Mucosa of descending colon (tissue), 3 donors: ENCODE measurements around the gene VOPP1. TPM values are rescaled to one million over a fixed set of nuclear protein-coding genes. Genes with fewer than 3 reads are reported as not detected.

Experiments
- ATAC-seq: fragments of 200-7000 bp; cut with Tn5 transposase; one replicate; pipeline ENCODE4 v1.9.1; 2020; ENCODE audit warnings: mild to moderate bottlenecking, moderate library complexity
- DNase-seq, 3 donors: peaks; one replicate each; pipeline ENCODE4 v3.0.0-alpha.2; 2020
- H3K36me3 ChIP-seq: fragments of 200-600 bp; one replicate; pipeline ENCODE4 v1.8.0; 2021; ENCODE audit warnings: low read depth, mild to moderate bottlenecking
- H3K4me1 ChIP-seq: fragments of 200-600 bp; one replicate; pipeline ENCODE4 v1.8.0; 2021; ENCODE audit warnings: low read depth, mild to moderate bottlenecking
- H3K4me3 ChIP-seq: fragments of 200-600 bp; one replicate; pipeline ENCODE4 v1.8.0; 2021; ENCODE audit warnings: mild to moderate bottlenecking
- H3K9me3 ChIP-seq: fragments of 200-600 bp; one replicate; pipeline ENCODE4 v1.8.0; 2021; ENCODE audit warnings: mild to moderate bottlenecking
- intact Hi-C, 2 donors: fragments of 100-400 bp; cut with DNase I in 1 of 2; cut with micrococcal nuclease in 1 of 2; formaldehyde crosslinking; loops; one replicate each; pipeline versions ENCODE4 v1.11.0 to v1.11.1; 2022; cut with DNase I, micrococcal nuclease
- total RNA-seq, 3 donors: library from RNA; stranded (reverse); fragmentation: NEBNext Ultra II Directional in 2 of 3; extraction: Animal tissue kit (Norgen Biotek cat#: 25700) in 2 of 3; gene quantifications; one replicate each; pipeline versions ENCODE4 v1.2.1 to v1.2.4, GENCODE V29; 2021 to 2023
- TF ChIP-seq, protein P1 (sequence below): fragments of 200-600 bp; IDR thresholded peaks from one replicate; pipeline ENCODE4 v1.8.0; 2022; ENCODE audit warnings: antibody characterized with exemption, mild to moderate bottlenecking
- donor health status: DM: no; HTN: no; CAD: no; lungs with moderate emphysema.
- donor health status: DM: no; HTN: no; CAD: no.
- donor health status: DM: no; HTN: yes; CAD: no.

VOPP1 gene
- total RNA-seq, 3 donors from 2014 or later = 57.8 to 83.5 (median 75.2) TPM

DNA sequence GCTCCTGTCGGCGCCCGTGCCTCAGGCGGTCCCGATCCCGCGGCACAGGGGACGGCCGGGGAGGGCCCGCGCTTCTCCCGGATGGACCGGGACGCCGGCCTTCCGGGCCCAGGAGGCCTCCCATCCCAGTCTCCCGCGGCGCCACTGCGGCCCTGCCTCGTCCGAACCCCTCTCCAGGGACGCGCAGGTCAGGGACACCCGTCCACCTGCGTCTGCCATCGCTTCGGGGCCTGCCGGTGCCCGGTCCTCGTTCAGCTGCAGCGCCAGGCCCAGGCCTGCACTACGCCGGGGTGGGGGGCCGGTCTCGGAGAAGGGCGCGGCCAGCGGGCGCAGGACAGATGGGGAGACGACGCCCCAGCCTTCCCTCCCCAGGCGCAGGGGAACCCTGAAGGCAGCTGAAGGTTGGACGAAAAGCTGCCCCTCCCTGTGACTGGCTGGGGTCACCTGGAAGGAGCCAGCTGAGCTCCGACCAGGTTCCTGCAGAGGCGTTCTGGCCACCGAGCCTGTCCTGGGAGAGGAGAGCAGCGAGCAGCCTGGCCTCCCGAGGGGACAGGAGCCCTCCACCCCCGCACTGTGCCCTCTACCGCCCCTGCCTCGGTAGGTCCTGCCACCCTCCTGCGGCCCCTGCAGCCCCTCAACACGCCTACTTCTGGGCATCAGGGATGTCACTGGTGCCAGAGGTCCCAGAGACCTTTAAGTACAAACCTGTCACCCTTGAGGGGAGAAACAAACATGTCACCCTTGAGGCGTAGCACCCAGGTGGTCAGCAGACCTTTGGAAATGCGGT, 122.9 kb downstream of the VOPP1 start:
- H3K9me3 ChIP-seq = no peaks in the 10 kb centered on the region
- TF ChIP-seq, protein P1, sequence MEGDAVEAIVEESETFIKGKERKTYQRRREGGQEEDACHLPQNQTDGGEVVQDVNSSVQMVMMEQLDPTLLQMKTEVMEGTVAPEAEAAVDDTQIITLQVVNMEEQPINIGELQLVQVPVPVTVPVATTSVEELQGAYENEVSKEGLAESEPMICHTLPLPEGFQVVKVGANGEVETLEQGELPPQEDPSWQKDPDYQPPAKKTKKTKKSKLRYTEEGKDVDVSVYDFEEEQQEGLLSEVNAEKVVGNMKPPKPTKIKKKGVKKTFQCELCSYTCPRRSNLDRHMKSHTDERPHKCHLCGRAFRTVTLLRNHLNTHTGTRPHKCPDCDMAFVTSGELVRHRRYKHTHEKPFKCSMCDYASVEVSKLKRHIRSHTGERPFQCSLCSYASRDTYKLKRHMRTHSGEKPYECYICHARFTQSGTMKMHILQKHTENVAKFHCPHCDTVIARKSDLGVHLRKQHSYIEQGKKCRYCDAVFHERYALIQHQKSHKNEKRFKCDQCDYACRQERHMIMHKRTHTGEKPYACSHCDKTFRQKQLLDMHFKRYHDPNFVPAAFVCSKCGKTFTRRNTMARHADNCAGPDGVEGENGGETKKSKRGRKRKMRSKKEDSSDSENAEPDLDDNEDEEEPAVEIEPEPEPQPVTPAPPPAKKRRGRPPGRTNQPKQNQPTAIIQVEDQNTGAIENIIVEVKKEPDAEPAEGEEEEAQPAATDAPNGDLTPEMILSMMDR = no peak
- intact Hi-C loops = no loop called here

GRCh38 chr7:55448526-55448925, 123.8 kb downstream of the VOPP1 start:
- intact Hi-C loops = no loop called here
- no peak for ATAC-seq
- TF ChIP-seq, protein P1 = no peak

More for the DNA sequence above, 122.9 kb downstream of the VOPP1 start:
- no peak for ATAC-seq
- no peak overlapping the region for H3K4me3 ChIP-seq
- no peak for DNase-seq
- no peaks in the 10 kb centered on the region for H3K36me3 ChIP-seq
- no peaks in the 10 kb centered on the region for H3K4me1 ChIP-seq

GRCh38 chr7:55444786-55445185, 127.5 kb downstream of the VOPP1 start:
- DNase-seq (no peak), ATAC-seq (no peak)
- intact Hi-C loops = no loop called here
- H3K9me3 ChIP-seq = no peaks in the 10 kb centered on the region
- no peaks in the 10 kb centered on the region for H3K36me3 ChIP-seq
- H3K4me1 ChIP-seq = no peaks in the 10 kb centered on the region
- TF ChIP-seq, protein P1 = no peak
- H3K4me3 ChIP-seq = no peak overlapping the region

More at GRCh38 chr7:55448526-55448925, 123.8 kb downstream of the VOPP1 start:
- Histone ChIP-seq H3K9me3 (no peaks in the 10 kb centered on the region), H3K4me1 (no peaks in the 10 kb centered on the region), H3K36me3 (no peaks in the 10 kb centered on the region), H3K4me3 (no peak overlapping the region)
- no peak for DNase-seq

DNA sequence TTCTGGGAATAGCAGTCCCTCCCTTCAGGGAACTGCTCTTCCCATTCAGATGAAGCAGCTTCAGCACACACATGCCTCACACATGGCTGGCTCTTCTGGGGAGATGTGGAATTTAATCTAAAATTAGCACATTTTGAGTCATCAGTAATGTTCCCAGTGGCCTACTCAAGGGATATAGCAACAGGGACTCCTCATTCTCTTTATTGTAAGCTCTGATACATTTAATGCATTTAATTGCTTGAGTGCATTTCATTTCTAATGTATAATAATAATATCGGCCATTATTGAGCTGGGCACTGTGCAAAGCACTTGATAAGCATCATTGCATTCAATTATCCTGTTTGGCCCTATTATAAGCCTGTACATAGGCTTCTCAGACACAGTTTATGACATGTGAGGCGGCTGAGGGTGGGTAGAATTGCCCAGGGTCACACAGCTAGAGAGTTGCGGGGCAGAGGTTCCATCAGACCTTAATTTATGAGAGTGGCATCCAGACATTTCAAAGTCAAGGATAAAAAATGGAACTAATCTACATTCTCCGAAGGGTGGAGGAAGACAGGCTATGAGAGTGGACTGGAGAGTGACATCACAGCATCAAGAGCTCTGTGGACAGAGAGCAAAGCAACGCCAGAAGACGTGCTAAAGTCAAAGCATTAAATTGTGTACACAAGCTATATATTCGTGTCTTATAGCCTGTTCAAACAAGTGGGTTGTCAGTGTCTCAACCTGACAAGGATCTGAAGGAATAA, 130.4 kb downstream of the VOPP1 start:
- intact Hi-C loops = no loop called here
- ATAC-seq = no peak
- H3K36me3 ChIP-seq = no peaks in the 10 kb centered on the region
- H3K4me3 ChIP-seq = no peak overlapping the region
- no peak for DNase-seq
- no peaks in the 10 kb centered on the region for H3K9me3 ChIP-seq
- no peaks in the 10 kb centered on the region for H3K4me1 ChIP-seq
- TF ChIP-seq, protein P1 = no peak

DNA sequence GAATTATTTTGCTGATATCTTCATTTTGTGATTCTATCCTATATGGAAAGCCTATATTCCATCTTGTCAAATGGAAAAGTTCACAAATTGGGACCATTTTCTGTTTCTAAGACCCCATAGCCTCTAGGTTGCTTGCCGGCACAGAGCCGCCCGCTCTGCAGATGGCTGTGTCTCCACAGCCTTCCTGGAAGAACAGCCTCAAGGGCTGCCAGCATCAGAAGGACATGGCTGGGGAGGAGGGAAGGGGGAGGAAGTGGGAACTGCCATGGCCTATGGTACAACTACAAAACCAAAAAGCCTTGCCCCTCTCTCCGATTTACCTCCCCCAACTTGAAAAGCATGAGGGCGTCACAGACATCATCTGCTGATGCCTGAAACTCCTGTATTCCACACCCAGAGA, 131.3 kb downstream of the VOPP1 start:
- no peak overlapping the region for H3K4me3 ChIP-seq
- H3K9me3 ChIP-seq = no peaks in the 10 kb centered on the region
- no peaks in the 10 kb centered on the region for H3K4me1 ChIP-seq
- DNase-seq (no peak), ATAC-seq (no peak)
- no peaks in the 10 kb centered on the region for H3K36me3 ChIP-seq
- TF ChIP-seq, protein P1 = no peak
- intact Hi-C loops = no loop called here
